Neural progenitor cell (in vitro differentiated cells): ENCODE data around the gene ERN1. TPM values are rescaled to one million over a fixed set of nuclear protein-coding genes. Genes with fewer than 3 reads are reported as not detected.

Source experiments
- DNase-seq: peaks from one replicate; pipeline ENCODE4 v3.0.0-alpha.2; 2016; ENCODE audit warnings: low spot score
- H2AFZ ChIP-seq: fragments of 200-600 bp; sonication (generic); replicated peaks from 2 replicates; pipeline ENCODE4 v1.6.1; 2016; ENCODE audit warnings: antibody characterized with exemption
- H3F3A ChIP-seq: fragments of 200-600 bp; sonication (generic); 2 replicates; pipeline ENCODE4 v1.6.1; 2016; ENCODE audit warnings: antibody characterized with exemption, low read depth
- H3K27ac ChIP-seq: fragments of 200-600 bp; sonication (generic); 2 replicates; pipeline ENCODE4 v1.5.1; 2016; ENCODE audit warnings: mild to moderate bottlenecking
- H3K27me3 ChIP-seq: fragments of 200-600 bp; sonication (generic); 2 replicates; pipeline ENCODE4 v1.6.1; 2016; ENCODE audit warnings: mild to moderate bottlenecking, moderate library complexity
- H3K36me3 ChIP-seq: fragments of 200-600 bp; sonication (generic); 2 replicates; pipeline ENCODE4 v1.5.1; 2016
- H3K4me1 ChIP-seq: fragments of 200-600 bp; sonication (generic); 2 replicates; pipeline ENCODE4 v1.6.1; 2016; ENCODE audit warnings: mixed run types
- H3K4me2 ChIP-seq: fragments of 200-600 bp; sonication (generic); 2 replicates; pipeline ENCODE4 v1.6.1; 2016
- H3K4me3 ChIP-seq: fragments of 200-600 bp; sonication (generic); 2 replicates; pipeline ENCODE4 v1.5.1; 2016
- H3K79me2 ChIP-seq: fragments of 200-600 bp; sonication (generic); 2 replicates; pipeline ENCODE4 v1.6.1; 2016; ENCODE audit warnings: low read depth
- H3K9ac ChIP-seq: fragments of 200-600 bp; sonication (generic); 2 replicates; pipeline ENCODE4 v1.6.1; 2016
- H3K9me3 ChIP-seq: fragments of 200-600 bp; sonication (generic); 2 replicates; pipeline ENCODE4 v1.5.1; 2016; ENCODE audit warnings: low read depth
- H4K20me1 ChIP-seq: fragments of 200-600 bp; sonication (generic); 2 replicates; pipeline ENCODE4 v1.6.1; 2016; ENCODE audit warnings: low read depth
- H3K27ac Mint-ChIP-seq: 3 replicates; pipeline ENCODE4 v1.8.0; 2021; ENCODE audit warnings: mixed read lengths
- H3K27me3 Mint-ChIP-seq: 2 replicates; pipeline ENCODE4 v1.8.0; 2022; ENCODE audit warnings: low read depth, mild to moderate bottlenecking, inconsistent platforms, moderate library complexity, mixed read lengths; ENCODE audit not compliant: insufficient read depth
- H3K36me3 Mint-ChIP-seq: 3 replicates; pipeline ENCODE4 v1.8.0; 2021; ENCODE audit warnings: mixed read lengths
- H3K4me1 Mint-ChIP-seq: 3 replicates; pipeline ENCODE4 v1.8.0; 2021; ENCODE audit warnings: mixed read lengths
- H3K4me3 Mint-ChIP-seq: 3 replicates; pipeline ENCODE4 v1.8.0; 2021; ENCODE audit warnings: mild to moderate bottlenecking, moderate library complexity, mixed read lengths
- H3K9me3 Mint-ChIP-seq: 3 replicates; pipeline ENCODE4 v1.8.0; 2020; ENCODE audit warnings: mixed read lengths
- EZH2 ChIP-seq: fragments of 200-600 bp; sonication (generic); IDR thresholded peaks from 2 replicates; pipeline ENCODE4 v1.6.1; 2017; ENCODE audit warnings: antibody characterized with exemption, mild to moderate bottlenecking, moderate library complexity
- EZH2phosphoT487 ChIP-seq: fragments of 200-600 bp; sonication (generic); IDR thresholded peaks from 2 replicates; pipeline ENCODE4 v1.6.1; 2017; ENCODE audit warnings: antibody characterized with exemption
- total RNA-seq: library from RNA; depleted of rRNA; stranded (reverse); fragments of >200 nt; gene quantifications from 2 replicates; pipeline ENCODE4 v1.2.3, GENCODE V29; 2015; ENCODE audit warnings: low replicate concordance
- TF ChIP-seq, protein P1 (sequence below): fragments of 200-600 bp; sonication (generic); IDR thresholded peaks from 2 replicates; pipeline ENCODE4 v1.5.1; 2017; ENCODE audit warnings: antibody characterized with exemption, mild to moderate bottlenecking

The ERN1 gene
- total RNA-seq, 1 donor from 2014 or later, result 2.4 TPM

DNA sequence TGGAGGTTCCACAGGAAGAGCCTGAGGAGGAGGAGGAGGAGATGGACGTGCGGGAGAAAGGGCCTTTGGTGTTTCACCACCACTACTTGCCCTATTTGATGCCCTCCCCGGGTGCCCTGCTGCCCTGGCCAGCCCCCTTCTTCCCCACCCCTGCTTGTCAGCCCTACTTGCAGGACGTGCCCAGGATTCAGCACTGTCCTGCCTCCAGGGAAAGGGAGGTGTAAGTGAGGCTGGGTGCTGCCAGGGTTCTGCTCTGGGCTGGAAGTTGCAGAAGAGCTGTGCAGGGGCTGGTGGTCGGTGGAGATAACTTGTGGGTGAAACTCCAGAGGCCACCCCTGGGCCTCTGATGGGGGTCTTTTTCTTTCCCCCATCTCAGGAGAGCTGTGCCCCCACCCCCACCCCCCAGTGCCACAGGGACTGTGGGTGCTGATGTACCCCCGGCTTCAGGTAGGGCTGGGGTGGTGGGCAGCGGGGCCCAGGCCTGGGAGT lies 128.8 kb downstream of the ERN1 start:
- H3K27ac ChIP-seq, result no peak overlapping the region

DNA sequence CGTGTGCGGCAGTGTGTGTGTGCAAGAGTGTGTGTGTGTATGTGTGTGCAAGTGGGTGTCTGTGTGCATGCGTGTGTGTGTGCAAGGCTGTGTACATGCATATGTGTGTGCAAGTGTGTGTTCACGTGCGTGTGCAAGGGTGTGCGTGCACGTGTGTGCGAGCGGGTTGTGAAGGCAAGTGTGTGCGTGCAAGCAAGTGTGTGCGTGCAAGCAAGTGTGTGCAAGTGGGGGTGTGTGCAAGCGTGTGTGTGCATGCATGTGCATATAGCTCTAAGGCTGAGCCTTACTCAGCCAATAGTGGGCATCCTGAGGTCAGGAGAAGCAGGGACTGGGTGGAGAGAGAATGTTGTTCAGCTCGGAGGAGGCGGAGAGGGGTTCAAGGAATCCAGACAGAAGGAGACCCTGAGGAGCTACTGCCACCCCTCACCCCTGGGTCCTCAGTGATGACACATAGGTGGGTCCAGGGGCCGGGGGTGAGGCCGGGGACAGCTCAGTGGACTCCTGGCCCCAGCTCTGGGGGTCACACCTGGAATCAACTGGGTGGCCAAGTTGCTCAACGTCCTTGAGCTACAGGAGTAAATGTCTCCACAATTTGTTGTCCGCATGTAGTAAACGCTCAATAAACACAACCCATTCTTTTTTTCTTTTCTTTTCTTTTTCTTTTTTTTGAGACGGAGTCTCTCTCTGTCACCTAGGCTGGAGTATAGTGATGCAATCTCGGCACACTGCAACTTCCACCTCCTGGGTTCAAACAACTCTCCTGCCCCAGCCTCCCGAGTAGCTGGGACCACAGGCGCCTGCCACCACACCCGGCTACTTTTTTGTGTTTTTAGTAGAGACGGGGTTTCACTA lies 130.0 kb downstream of the ERN1 start:
- Histone ChIP-seq H3K36me3 (no peaks in the 10 kb centered on the region), H3K9ac (no peak overlapping the region), H2AFZ (no peak overlapping the region), H3K79me2 (no peaks in the 10 kb centered on the region), H3K4me1 (no peaks in the 10 kb centered on the region), H3F3A (no peaks in the 10 kb centered on the region), H3K9me3 (no peaks in the 10 kb centered on the region), H3K27ac (no peak overlapping the region), H3K4me2 (no peak overlapping the region), H3K27me3 (peaks cover 48% of the 10 kb centered on the region), H4K20me1 (no peaks in the 10 kb centered on the region), H3K4me3 (no peak overlapping the region)
- TF ChIP-seq EZH2phosphoT487 (no peak), EZH2 (no peak)
- TF ChIP-seq, protein P1, sequence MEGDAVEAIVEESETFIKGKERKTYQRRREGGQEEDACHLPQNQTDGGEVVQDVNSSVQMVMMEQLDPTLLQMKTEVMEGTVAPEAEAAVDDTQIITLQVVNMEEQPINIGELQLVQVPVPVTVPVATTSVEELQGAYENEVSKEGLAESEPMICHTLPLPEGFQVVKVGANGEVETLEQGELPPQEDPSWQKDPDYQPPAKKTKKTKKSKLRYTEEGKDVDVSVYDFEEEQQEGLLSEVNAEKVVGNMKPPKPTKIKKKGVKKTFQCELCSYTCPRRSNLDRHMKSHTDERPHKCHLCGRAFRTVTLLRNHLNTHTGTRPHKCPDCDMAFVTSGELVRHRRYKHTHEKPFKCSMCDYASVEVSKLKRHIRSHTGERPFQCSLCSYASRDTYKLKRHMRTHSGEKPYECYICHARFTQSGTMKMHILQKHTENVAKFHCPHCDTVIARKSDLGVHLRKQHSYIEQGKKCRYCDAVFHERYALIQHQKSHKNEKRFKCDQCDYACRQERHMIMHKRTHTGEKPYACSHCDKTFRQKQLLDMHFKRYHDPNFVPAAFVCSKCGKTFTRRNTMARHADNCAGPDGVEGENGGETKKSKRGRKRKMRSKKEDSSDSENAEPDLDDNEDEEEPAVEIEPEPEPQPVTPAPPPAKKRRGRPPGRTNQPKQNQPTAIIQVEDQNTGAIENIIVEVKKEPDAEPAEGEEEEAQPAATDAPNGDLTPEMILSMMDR, result no peak
- Mint-ChIP-seq H3K9me3 (no peaks in the 10 kb centered on the region), H3K4me3 (peak overlapping the region; percentile 55), H3K36me3 (no peaks in the 10 kb centered on the region), H3K27me3 (peaks cover 14% of the 10 kb centered on the region), H3K4me1 (peaks cover 11% of the 10 kb centered on the region), H3K27ac (no peak overlapping the region)
- DNase-seq, result peak; percentile 3

More for the DNA sequence above, 128.8 kb downstream of the ERN1 start:
- no peak for TF ChIP-seq EZH2phosphoT487
- TF ChIP-seq, protein P1, result no peak
- no peak for TF ChIP-seq EZH2
- no peaks in the 10 kb centered on the region for H3K9me3 ChIP-seq
- no peak overlapping the region for H2AFZ ChIP-seq
- no peak overlapping the region for H3K4me3 ChIP-seq
- peaks cover 8% of the 10 kb centered on the region for H3K4me1 ChIP-seq
- H3K36me3 Mint-ChIP-seq, result no peaks in the 10 kb centered on the region
- H4K20me1 ChIP-seq, result no peaks in the 10 kb centered on the region
- no peaks in the 10 kb centered on the region for H3K79me2 ChIP-seq
- peaks cover 37% of the 10 kb centered on the region for H3K27me3 ChIP-seq
- H3K36me3 ChIP-seq, result no peaks in the 10 kb centered on the region
- no peaks in the 10 kb centered on the region for H3K9me3 Mint-ChIP-seq
- peaks cover 14% of the 10 kb centered on the region for H3K27me3 Mint-ChIP-seq
- no peak overlapping the region for H3K9ac ChIP-seq
- H3K4me2 ChIP-seq, result no peak overlapping the region
- peaks cover 21% of the 10 kb centered on the region for H3K4me1 Mint-ChIP-seq
- no peak overlapping the region for H3K27ac Mint-ChIP-seq
- peak; percentile 0 for DNase-seq
- H3F3A ChIP-seq, result no peaks in the 10 kb centered on the region
- H3K4me3 Mint-ChIP-seq, result no peak overlapping the region

DNA sequence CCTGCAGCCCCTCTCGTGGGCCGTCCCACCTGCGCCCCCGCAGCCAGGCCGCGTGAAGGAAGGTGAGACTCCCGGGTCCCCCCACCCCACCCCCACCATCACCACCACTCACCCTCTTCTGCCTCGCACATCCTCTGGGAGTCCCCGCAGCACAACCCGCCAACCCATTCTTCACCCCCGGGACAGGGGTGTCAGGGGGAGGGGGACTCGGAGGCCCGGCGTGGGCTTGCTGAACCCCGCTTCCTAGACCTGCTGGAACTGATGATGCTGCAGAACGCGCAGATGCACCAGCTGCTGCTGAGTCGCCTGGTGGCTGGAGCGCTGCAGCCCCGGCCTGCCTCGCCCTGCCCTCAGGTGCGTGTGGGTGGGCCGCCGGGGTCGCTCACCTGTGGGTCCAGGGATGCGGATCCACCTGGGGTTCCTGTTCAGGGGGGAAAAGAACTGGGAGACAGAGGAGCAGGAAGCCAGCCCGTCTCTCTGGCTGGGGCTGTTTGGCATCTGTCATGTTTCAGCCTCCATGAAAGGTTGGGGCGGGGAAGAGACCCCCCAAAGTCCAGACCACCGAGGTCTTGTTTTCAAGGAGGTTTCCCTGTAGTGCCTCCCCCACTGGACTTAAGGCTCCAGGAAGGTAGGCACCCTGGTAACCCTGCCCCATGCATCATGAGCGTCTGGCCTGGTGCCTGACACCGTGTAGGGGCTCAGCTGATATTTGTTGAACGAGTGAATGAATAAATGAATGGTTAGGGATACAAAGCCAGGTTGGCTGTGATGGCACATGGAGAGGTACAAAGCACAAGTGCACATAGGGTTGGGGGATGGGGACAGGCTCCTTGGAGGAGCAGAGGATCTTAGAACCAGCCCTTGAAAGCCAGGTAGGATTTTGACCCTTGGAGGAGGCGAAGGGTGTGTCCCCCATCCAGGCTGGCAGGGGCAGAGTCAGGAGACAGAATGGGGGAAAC lies 130.9 kb downstream of the ERN1 start:
- Mint-ChIP-seq H3K9me3 (no peaks in the 10 kb centered on the region), H3K36me3 (no peaks in the 10 kb centered on the region), H3K4me1 (peaks cover 10% of the 10 kb centered on the region), H3K27me3 (peaks cover 12% of the 10 kb centered on the region), H3K4me3 (peak overlapping the region; percentile 52), H3K27ac (no peak overlapping the region)
- no peaks in the 10 kb centered on the region for H3K9me3 ChIP-seq
- no peaks in the 10 kb centered on the region for H3K36me3 ChIP-seq
- H3K27me3 ChIP-seq, result peaks cover 57% of the 10 kb centered on the region
- H3K9ac ChIP-seq, result no peak overlapping the region
- H3K79me2 ChIP-seq, result no peaks in the 10 kb centered on the region
- H3K4me3 ChIP-seq, result peak overlapping the region; percentile 90
- DNase-seq, result peak; percentile 31
- no peaks in the 10 kb centered on the region for H3K4me1 ChIP-seq
- TF ChIP-seq EZH2, result no peak
- TF ChIP-seq, protein P1, result no peak
- no peaks in the 10 kb centered on the region for H3F3A ChIP-seq
- H2AFZ ChIP-seq, result peak overlapping the region; percentile 99
- H3K27ac ChIP-seq, result no peak overlapping the region
- peak overlapping the region; percentile 96 for H3K4me2 ChIP-seq
- no peaks in the 10 kb centered on the region for H4K20me1 ChIP-seq
